BLaER1 treated with 17β-estradiol and CSF1 and Interleukin-3, amounts not matched to agents 10 nM and 100 nM (cell line): ENCODE results near the gene SPOCK1.

ENCODE experiments used
- H3K27ac ChIP-seq, 11 experiments: shearing (Covaris generic); formaldehyde crosslinking; 2 replicates each; pipeline ENCODE4 v1.8.1; 2022
- H3K27me3 ChIP-seq, 11 experiments: shearing (Covaris generic); formaldehyde crosslinking; 2 replicates each; pipeline ENCODE4 v1.8.1; 2022
- H3K36me3 ChIP-seq, 11 experiments: shearing (Covaris generic); formaldehyde crosslinking; 2 replicates each; pipeline ENCODE4 v1.8.1; 2022
- H3K4me1 ChIP-seq, 10 experiments: shearing (Covaris generic); formaldehyde crosslinking; 2 replicates each; pipeline ENCODE4 v1.8.1; 2022
- H3K4me2 ChIP-seq, 11 experiments: shearing (Covaris generic); formaldehyde crosslinking; 2 replicates each; pipeline ENCODE4 v1.8.1; 2022
- H3K4me3 ChIP-seq, 10 experiments: shearing (Covaris generic); formaldehyde crosslinking; 2 replicates each; pipeline ENCODE4 v1.8.1; 2022
- H3K9ac ChIP-seq, 11 experiments: shearing (Covaris generic); formaldehyde crosslinking; 2 replicates each; pipeline ENCODE4 v1.8.1; 2022
- H3K9me3 ChIP-seq, 11 experiments: shearing (Covaris generic); formaldehyde crosslinking; replicated peaks in 1 of 11; 2 replicates each; pipeline ENCODE4 v1.8.1; 2022
- H4K20me1 ChIP-seq, 11 experiments: shearing (Covaris generic); formaldehyde crosslinking; 2 replicates each; pipeline ENCODE4 v1.8.1; 2022
- Cebpa-rat ChIP-seq, 11 experiments: shearing (Covaris generic); IDR thresholded peaks; 2 replicates each; pipeline ENCODE4 v1.8.1; 2022

Gene SPOCK1

DNA sequence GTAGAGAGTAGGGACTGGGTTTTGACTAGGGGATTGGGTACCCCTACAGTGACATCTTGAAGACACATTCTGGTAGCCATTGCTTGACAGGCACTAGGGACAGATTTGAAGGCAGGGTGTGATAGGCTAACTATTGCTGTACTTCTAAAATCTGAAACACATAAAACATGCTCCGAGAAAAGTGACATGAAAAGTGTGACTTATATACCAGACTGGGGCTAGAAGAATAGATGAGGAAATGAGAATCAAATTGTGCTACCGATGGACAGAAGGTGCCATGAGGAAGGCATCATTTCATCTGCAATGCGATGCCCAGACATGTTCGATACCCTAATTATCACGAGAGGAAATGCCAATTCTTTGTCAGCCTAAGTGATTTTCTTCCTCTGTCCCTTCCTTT lies 475.8 kb downstream of the SPOCK1 start:
- H3K4me2 ChIP-seq: no peak overlapping the region
- no peak overlapping the region for H3K9ac ChIP-seq
- H3K4me1 ChIP-seq: no peaks in the 10 kb centered on the region; a peak in 1 of 20 replicates
- no peak overlapping the region for H3K4me3 ChIP-seq
- no peak overlapping the region for H3K27ac ChIP-seq
- no peaks in the 10 kb centered on the region for H3K36me3 ChIP-seq
- no peaks in the 10 kb centered on the region for H3K27me3 ChIP-seq
- TF ChIP-seq Cebpa-rat (IDR thresholded peaks at IDR 0.05): no peak
- H4K20me1 ChIP-seq: no peaks in the 10 kb centered on the region
- no peaks in the 10 kb centered on the region for H3K9me3 ChIP-seq

DNA sequence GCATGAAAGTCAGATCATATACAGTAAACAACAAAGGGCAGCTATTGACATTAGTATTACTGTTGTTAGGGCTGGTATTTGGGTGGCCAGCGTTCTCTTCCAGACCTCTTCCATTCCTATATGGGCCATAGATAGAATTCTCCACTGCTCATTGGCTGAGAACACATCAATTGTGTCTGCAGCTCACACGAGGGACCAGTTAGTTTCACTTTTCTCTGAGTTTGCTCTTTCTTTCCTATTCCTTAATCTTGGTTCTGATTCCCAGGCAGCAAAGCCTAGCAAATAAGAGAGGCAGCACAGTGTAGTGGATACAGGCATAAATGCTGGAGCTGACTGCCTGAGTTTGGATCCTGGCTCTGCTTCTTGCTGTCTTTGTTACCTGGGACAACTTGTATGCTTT lies 476.4 kb downstream of the SPOCK1 start:
- H3K27me3 ChIP-seq: no peaks in the 10 kb centered on the region
- TF ChIP-seq Cebpa-rat (IDR thresholded peaks at IDR 0.05): no peak
- H3K36me3 ChIP-seq: no peaks in the 10 kb centered on the region
- no peak overlapping the region for H3K4me3 ChIP-seq
- no peak overlapping the region for H3K4me2 ChIP-seq
- no peak overlapping the region for H3K27ac ChIP-seq
- no peaks in the 10 kb centered on the region; a peak in 1 of 20 replicates for H3K4me1 ChIP-seq
- no peaks in the 10 kb centered on the region for H4K20me1 ChIP-seq
- no peak overlapping the region for H3K9ac ChIP-seq
- no peaks in the 10 kb centered on the region for H3K9me3 ChIP-seq

DNA sequence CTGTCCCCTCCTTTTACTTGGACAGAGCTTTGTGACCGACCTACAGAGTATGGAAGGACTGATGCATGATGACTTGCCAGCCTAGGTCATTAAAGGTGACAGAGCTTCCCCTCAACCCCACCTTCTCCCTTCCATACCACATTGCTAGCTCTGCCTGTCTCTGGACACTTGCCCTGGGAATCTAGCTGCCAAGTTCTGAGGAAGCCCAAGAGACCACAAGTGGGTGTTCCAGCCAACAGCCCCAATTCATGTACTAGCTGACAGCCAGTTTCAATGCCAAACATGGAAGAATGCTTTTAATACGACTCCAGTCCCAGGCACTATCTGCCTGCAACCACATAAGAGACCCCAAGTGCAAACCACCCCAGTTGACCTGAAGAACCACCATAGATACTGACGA lies 477.1 kb downstream of the SPOCK1 start:
- H3K9ac ChIP-seq: no peak overlapping the region
- H3K27me3 ChIP-seq: no peaks in the 10 kb centered on the region
- no peak overlapping the region for H3K4me2 ChIP-seq
- H3K9me3 ChIP-seq: no peaks in the 10 kb centered on the region
- H3K27ac ChIP-seq: no peak overlapping the region
- no peak overlapping the region for H3K4me3 ChIP-seq
- H3K4me1 ChIP-seq: no peaks in the 10 kb centered on the region; a peak in 1 of 20 replicates
- H4K20me1 ChIP-seq: no peaks in the 10 kb centered on the region
- TF ChIP-seq Cebpa-rat (IDR thresholded peaks at IDR 0.05): no peak
- H3K36me3 ChIP-seq: no peaks in the 10 kb centered on the region

DNA sequence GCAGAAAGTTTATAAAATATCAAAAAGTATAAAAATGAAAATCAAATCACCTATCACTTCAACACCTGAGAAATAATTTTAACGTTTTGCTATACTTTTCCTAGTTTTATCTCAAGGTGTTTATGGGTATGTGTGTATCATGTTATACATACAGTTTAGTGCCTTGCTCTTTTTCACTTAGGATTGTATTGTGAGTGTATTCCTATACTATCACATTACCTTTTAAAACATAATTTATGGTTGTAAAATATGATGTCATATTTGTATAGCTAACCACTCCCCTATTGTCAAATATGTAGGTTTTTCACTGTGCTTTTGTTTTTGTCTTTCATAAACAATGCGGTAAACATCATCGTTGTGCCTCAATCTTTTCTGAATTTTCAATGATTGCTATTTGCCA lies 479.9 kb downstream of the SPOCK1 start:
- no peaks in the 10 kb centered on the region for H3K36me3 ChIP-seq
- H3K27ac ChIP-seq: no peak overlapping the region
- H3K27me3 ChIP-seq: no peaks in the 10 kb centered on the region
- H3K4me2 ChIP-seq: no peak overlapping the region
- H4K20me1 ChIP-seq: no peaks in the 10 kb centered on the region
- no peaks in the 10 kb centered on the region for H3K9me3 ChIP-seq
- H3K9ac ChIP-seq: no peak overlapping the region
- no peak for TF ChIP-seq Cebpa-rat (IDR thresholded peaks at IDR 0.05)
- H3K4me3 ChIP-seq: no peak overlapping the region
- H3K4me1 ChIP-seq: no peaks in the 10 kb centered on the region; a peak in 1 of 20 replicates

DNA sequence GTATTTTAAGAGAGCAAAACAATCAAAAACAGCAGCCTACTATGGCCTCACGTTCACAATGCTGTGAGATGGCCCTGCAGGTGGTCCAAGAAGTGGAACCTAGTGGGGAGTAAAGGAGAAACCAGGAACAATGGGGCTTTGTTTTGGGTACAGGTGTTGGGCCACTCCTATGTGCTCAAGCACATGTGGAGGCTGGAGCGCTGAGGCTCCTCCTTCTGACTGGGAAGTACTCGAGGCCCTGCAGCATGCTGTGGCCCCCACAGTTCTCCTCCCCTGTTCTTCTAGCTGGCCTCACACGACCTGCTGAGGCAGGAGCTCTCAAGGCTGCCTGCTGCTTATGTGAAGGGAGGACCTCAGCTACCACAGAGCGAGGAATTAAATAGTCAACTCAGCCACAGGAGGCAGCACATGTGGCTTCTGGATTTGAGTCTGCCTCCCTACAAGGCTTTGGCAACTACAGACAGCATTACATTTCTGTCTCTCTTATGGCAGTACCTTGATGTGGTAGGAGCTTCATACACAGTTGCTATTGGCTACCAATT lies 482.3 kb downstream of the SPOCK1 start:
- Histone ChIP-seq H3K36me3 (no peaks in the 10 kb centered on the region), H3K27ac (no peak overlapping the region), H3K4me2 (no peak overlapping the region), H3K4me1 (no peaks in the 10 kb centered on the region), H3K27me3 (no peaks in the 10 kb centered on the region), H3K9ac (no peak overlapping the region), H3K9me3 (no peaks in the 10 kb centered on the region), H3K4me3 (no peak overlapping the region), H4K20me1 (no peaks in the 10 kb centered on the region)
- TF ChIP-seq Cebpa-rat (IDR thresholded peaks at IDR 0.05): no peak

DNA sequence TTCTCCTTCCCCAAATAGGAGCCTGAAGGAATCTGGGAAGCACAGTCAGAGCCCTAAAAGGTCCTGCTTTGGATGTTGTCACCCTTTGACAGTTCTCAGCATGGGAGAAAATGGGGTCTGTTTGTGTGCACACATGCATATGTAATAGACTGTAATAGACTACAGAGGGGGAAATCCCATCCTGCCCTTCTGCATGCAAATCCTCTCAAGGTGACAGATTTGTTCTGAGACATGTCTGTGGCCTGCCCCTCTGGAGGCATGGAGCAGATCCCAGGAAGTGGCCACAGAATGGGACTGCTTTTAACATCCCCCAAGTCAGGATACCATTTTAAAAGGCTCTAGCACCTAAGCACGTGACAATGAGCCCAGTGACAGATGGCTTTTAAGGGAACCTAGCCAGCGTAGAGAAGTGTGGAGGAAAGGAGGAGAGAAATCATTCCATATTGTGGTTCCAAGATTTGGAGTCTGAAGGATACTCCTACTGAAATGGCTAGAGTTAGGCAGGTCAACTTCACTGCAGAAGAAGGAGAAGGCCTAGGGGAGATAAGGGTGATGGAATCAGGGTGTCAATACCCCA lies 483.5 kb downstream of the SPOCK1 start:
- TF ChIP-seq Cebpa-rat (IDR thresholded peaks at IDR 0.05): no peak
- H3K36me3 ChIP-seq: no peaks in the 10 kb centered on the region

DNA sequence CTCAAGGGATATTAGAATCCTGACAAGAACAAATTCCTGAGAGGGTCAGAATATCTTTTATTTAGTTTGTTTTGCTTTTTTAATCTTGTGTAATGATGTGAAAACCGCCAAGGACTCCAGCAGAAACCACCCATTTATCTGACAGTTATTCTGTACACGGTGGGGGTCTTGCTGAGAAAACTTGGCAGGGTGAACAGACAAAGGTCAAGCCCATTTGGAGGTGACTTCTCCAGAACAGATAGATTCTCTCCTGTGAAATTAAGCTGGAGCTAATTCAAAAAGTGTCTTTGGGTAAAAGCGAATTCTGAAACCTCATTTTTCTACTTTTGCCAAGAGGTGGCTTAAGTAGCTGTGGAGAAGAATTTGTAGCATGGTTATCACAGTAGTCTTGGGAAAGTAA lies 484.4 kb downstream of the SPOCK1 start:
- no peak overlapping the region for H3K4me2 ChIP-seq
- no peaks in the 10 kb centered on the region for H3K27me3 ChIP-seq
- no peaks in the 10 kb centered on the region for H3K9me3 ChIP-seq
- no peak for TF ChIP-seq Cebpa-rat (IDR thresholded peaks at IDR 0.05)
- H3K4me3 ChIP-seq: no peak overlapping the region
- H3K27ac ChIP-seq: no peak overlapping the region
- H4K20me1 ChIP-seq: no peaks in the 10 kb centered on the region
- no peaks in the 10 kb centered on the region for H3K4me1 ChIP-seq
- H3K36me3 ChIP-seq: no peaks in the 10 kb centered on the region
- H3K9ac ChIP-seq: no peak overlapping the region

More for the DNA sequence above, 483.5 kb downstream of the SPOCK1 start:
- Histone ChIP-seq H4K20me1 (no peaks in the 10 kb centered on the region), H3K9me3 (no peaks in the 10 kb centered on the region), H3K9ac (no peak overlapping the region), H3K4me3 (no peak overlapping the region), H3K27ac (no peak overlapping the region), H3K27me3 (no peaks in the 10 kb centered on the region), H3K4me2 (no peak overlapping the region), H3K4me1 (no peaks in the 10 kb centered on the region)

DNA sequence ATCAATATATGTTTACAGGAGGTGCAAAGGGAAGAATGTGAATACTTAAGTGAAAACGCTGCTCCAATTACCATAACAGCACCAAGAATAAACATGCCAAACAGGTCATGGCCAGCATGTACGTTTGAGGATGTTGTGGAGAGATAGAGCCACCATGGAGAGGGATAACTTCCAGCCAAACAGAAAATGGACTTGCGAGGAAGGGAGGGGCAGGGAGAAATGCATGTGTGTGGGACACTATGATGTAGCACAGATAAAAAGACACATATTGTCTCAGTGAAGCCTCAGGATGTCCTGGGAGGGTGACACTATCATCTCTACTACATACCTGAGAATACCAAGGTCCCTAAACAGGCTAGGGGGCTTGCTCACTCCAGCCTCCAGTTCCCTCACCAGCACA lies 488.9 kb downstream of the SPOCK1 start:
- TF ChIP-seq Cebpa-rat (IDR thresholded peaks at IDR 0.05): no peak
- H4K20me1 ChIP-seq: no peaks in the 10 kb centered on the region

DNA sequence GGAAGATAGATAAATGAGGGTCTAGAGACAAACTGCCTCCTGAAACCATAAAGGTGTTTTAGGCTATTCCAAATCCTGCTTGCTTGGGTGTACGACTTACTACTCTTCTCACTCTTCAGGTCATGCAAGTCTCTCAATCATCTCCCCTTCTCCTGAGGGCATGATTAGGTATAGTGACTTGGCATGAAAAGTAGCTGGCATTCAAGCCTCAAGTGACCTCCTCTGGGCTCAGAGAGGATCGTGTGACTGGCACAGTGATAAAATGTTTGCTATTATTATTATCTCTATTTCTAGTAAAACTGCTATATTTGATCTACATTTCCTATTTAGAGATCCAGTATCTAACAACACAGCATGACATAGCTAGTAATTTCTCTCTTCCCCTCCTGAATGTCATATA lies 494.8 kb downstream of the SPOCK1 start:
- Histone ChIP-seq H3K36me3 (no peaks in the 10 kb centered on the region), H3K27me3 (no peaks in the 10 kb centered on the region), H3K9ac (no peak overlapping the region), H3K9me3 (peaks cover 0 to 9% (median 0%) of the 10 kb centered on the region in 11 experiments; a peak in 3 of 22 replicates), H3K4me1 (no peaks in the 10 kb centered on the region), H3K4me2 (no peak overlapping the region), H3K4me3 (no peak overlapping the region), H3K27ac (no peak overlapping the region), H4K20me1 (no peaks in the 10 kb centered on the region)
- no peak for TF ChIP-seq Cebpa-rat (IDR thresholded peaks at IDR 0.05)

More for the DNA sequence above, 488.9 kb downstream of the SPOCK1 start:
- Histone ChIP-seq H3K27ac (no peak overlapping the region), H3K36me3 (no peaks in the 10 kb centered on the region), H3K9ac (no peak overlapping the region), H3K4me1 (no peaks in the 10 kb centered on the region), H3K4me3 (no peak overlapping the region), H3K27me3 (no peaks in the 10 kb centered on the region), H3K4me2 (no peak overlapping the region), H3K9me3 (peaks cover 0 to 6% (median 0%) of the 10 kb centered on the region in 11 experiments; a peak in 3 of 22 replicates)

DNA sequence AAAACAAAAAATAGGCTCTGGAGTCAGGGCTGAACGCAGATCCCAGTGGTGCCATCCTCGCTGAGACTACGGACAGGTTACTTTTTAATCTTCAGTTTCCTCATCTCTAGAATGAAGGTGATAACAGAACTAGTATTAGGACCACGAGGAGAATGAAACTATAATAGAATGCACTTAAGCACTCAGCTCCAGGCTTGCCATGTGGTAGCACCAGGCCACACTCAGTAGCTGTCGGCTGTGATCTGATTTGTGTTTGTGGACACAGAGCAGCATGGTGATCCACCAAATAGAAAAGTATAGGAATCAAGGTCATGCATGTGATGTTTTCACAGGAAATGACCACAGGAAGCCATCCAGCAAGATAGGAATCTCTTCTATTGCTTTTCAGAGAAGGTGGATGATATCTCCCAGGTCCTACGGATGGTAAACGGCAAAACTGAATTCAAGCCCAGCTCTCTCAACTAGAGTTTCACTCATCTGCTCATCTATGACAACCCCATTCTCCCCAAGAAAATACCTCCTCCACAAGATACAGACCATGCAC lies 498.0 kb downstream of the SPOCK1 start:
- Histone ChIP-seq H3K4me2 (no peak overlapping the region), H3K4me1 (no peaks in the 10 kb centered on the region), H3K9ac (no peak overlapping the region), H3K27ac (no peak overlapping the region), H3K27me3 (no peaks in the 10 kb centered on the region), H3K4me3 (no peak overlapping the region), H3K9me3 (peaks cover 0 to 17% (median 0%) of the 10 kb centered on the region in 11 experiments; a peak in 4 of 22 replicates), H4K20me1 (no peaks in the 10 kb centered on the region), H3K36me3 (no peaks in the 10 kb centered on the region)
- TF ChIP-seq Cebpa-rat (IDR thresholded peaks at IDR 0.05): no peak
